HEK293 (cell line): ENCODE measurements around the gene TRPM8.

Experiments
- CTCF ChIA-PET: fragments of 350-600 bp; formaldehyde crosslinking; extraction: SDS; loops from one replicate; lab custom pipeline; 2021; ENCODE audit warnings: antibody characterized with exemption; lab: Yijun Ruan, JAX
- POLR2A ChIA-PET: fragments of 300-600 bp; formaldehyde crosslinking; extraction: SDS; loops from one replicate; lab custom pipeline; 2020; ENCODE audit warnings: antibody characterized with exemption, inconsistent platforms; lab: Yijun Ruan, JAX
- H3K27ac ChIP-seq: fragments of 200-500 bp; sonication (Bioruptor generic); 2 replicates; pipeline ENCODE4 v1.5.1; 2014; ENCODE audit warnings: low read depth, low read length, control low read depth, inconsistent platforms; ENCODE audit errors: extremely low read depth
- H3K36me3 ChIP-seq, 2 experiments: fragments of 200-500 bp in 1 of 2; sonication (Bioruptor generic) in 1 of 2; 1 replicate in 1 of 2; 2 replicates in 1 of 2; pipeline ENCODE4 v1.5.1; 2014 to 2017; ENCODE audit warnings: inconsistent platforms in 2 of 2, low read length in 2 of 2; ENCODE audit not compliant: control insufficient read depth in 2 of 2, insufficient read depth in 1 of 2
- H3K4me1 ChIP-seq: fragments of 200-500 bp; sonication (Bioruptor generic); 2 replicates; pipeline ENCODE4 v1.5.1; 2014; ENCODE audit warnings: mild to moderate bottlenecking, low read length, inconsistent platforms; ENCODE audit not compliant: control insufficient read depth, insufficient read depth
- H3K4me3 ChIP-seq: 2 replicates; pipeline ENCODE4 v1.5.1; 2011; ENCODE audit warnings: low read depth, mild to moderate bottlenecking, control low read depth, low read length, moderate library complexity
- H3K9me3 ChIP-seq: fragments of 200-500 bp; sonication (Bioruptor generic); 2 replicates; pipeline ENCODE4 v1.5.1; 2014; ENCODE audit warnings: low read depth, low read length, inconsistent platforms; ENCODE audit not compliant: control insufficient read depth, insufficient read depth
- HOXC10 ChIP-seq: sonication (generic); formaldehyde crosslinking; IDR thresholded peaks from 2 replicates; pipeline ENCODE4 v1.8.1; 2023; ENCODE audit warnings: mild to moderate bottlenecking, missing genetic modification reagents
- KLF16 ChIP-seq: fragments of 450-650 bp; formaldehyde crosslinking; IDR thresholded peaks from 2 replicates; pipeline ENCODE4 v1.5.1; 2017; ENCODE audit warnings: missing biosample characterization, missing genetic modification characterization
- KLF8 ChIP-seq: fragments of 450-650 bp; formaldehyde crosslinking; IDR thresholded peaks from 2 replicates; pipeline ENCODE4 v1.5.1; 2016; ENCODE audit warnings: missing biosample characterization, missing genetic modification characterization
- KLF9 ChIP-seq: fragments of 450-650 bp; formaldehyde crosslinking; IDR thresholded peaks from 2 replicates; pipeline ENCODE4 v1.5.1; 2016; ENCODE audit warnings: missing biosample characterization, missing genetic modification characterization, low read depth
- SETDB1 ChIP-seq: IDR thresholded peaks from one replicate; pipeline ENCODE4 v1.6.1; 2017; ENCODE audit warnings: mild to moderate bottlenecking, low read length, moderate library complexity, mixed read lengths; ENCODE audit not compliant: insufficient read length
- YY2 ChIP-seq: fragments of 450-650 bp; formaldehyde crosslinking; IDR thresholded peaks from 2 replicates; pipeline ENCODE4 v1.5.1; 2016; ENCODE audit warnings: missing biosample characterization, missing genetic modification characterization
- ZNF140 ChIP-seq: fragments of 450-650 bp; formaldehyde crosslinking; IDR thresholded peaks from 2 replicates; pipeline ENCODE4 v1.5.1; 2016; ENCODE audit warnings: missing biosample characterization, missing genetic modification characterization
- ZNF157 ChIP-seq: fragments of 450-650 bp; formaldehyde crosslinking; IDR thresholded peaks from 2 replicates; pipeline ENCODE4 v1.5.1; 2016; ENCODE audit warnings: missing biosample characterization, missing genetic modification characterization
- ZNF404 ChIP-seq: fragments of 450-650 bp; formaldehyde crosslinking; IDR thresholded peaks from 2 replicates; pipeline ENCODE4 v1.5.1; 2017; ENCODE audit warnings: missing biosample characterization, missing genetic modification characterization
- ZNF473 ChIP-seq: fragments of 450-650 bp; formaldehyde crosslinking; IDR thresholded peaks from 2 replicates; pipeline ENCODE4 v1.5.1; 2017; ENCODE audit warnings: missing biosample characterization, missing genetic modification characterization
- ZNF501 ChIP-seq: fragments of 450-650 bp; formaldehyde crosslinking; IDR thresholded peaks from 2 replicates; pipeline ENCODE4 v1.5.1; 2016; ENCODE audit warnings: missing biosample characterization, missing genetic modification characterization
- ZNF544 ChIP-seq: fragments of 450-650 bp; formaldehyde crosslinking; IDR thresholded peaks from 2 replicates; pipeline ENCODE4 v1.5.0; 2017; ENCODE audit warnings: missing biosample characterization, missing genetic modification characterization
- ZNF571 ChIP-seq: fragments of 450-650 bp; formaldehyde crosslinking; IDR thresholded peaks from 2 replicates; pipeline ENCODE4 v1.5.0; 2017; ENCODE audit warnings: missing biosample characterization, missing genetic modification characterization
- ZNF600 ChIP-seq: fragments of 450-650 bp; formaldehyde crosslinking; IDR thresholded peaks from 2 replicates; pipeline ENCODE4 v1.5.1; 2016; ENCODE audit warnings: missing biosample characterization, missing genetic modification characterization
- ZNF626 ChIP-seq: fragments of 450-650 bp; sonication (Bioruptor Pico); formaldehyde crosslinking; IDR thresholded peaks from 2 replicates; pipeline ENCODE4 v1.5.1; 2018; ENCODE audit warnings: missing biosample characterization, missing genetic modification characterization, inconsistent platforms
- ZNF658 ChIP-seq: fragments of 450-650 bp; formaldehyde crosslinking; IDR thresholded peaks from 2 replicates; pipeline ENCODE4; 2016; ENCODE audit warnings: missing biosample characterization, missing genetic modification characterization
- ZNF677 ChIP-seq: fragments of 450-650 bp; IDR thresholded peaks from 2 replicates; pipeline ENCODE4 v1.5.0; 2018; ENCODE audit warnings: missing biosample characterization, mild to moderate bottlenecking, missing genetic modification characterization, moderate library complexity
- ZNF843 ChIP-seq: fragments of 450-650 bp; formaldehyde crosslinking; IDR thresholded peaks from 2 replicates; pipeline ENCODE4 v1.5.1; 2016; ENCODE audit warnings: missing biosample characterization, missing genetic modification characterization
- TF ChIP-seq, protein P1 (sequence below): fragments of 450-650 bp; formaldehyde crosslinking; IDR thresholded peaks from 2 replicates; pipeline ENCODE4; 2016; ENCODE audit warnings: missing biosample characterization, missing genetic modification characterization
- TF ChIP-seq, protein P2 (sequence below): fragments of 450-650 bp; formaldehyde crosslinking; IDR thresholded peaks from 2 replicates; pipeline ENCODE4 v1.5.1; 2017; ENCODE audit warnings: missing biosample characterization, missing genetic modification characterization
- TF ChIP-seq, protein P3 (sequence below): fragments of 450-650 bp; formaldehyde crosslinking; IDR thresholded peaks from 2 replicates; pipeline ENCODE4 v1.5.1; 2016; ENCODE audit warnings: missing biosample characterization, missing genetic modification characterization
- TF ChIP-seq, protein P4 (sequence below): fragments of 450-650 bp; formaldehyde crosslinking; IDR thresholded peaks from 2 replicates; pipeline ENCODE4 v1.5.1; 2017; ENCODE audit warnings: missing biosample characterization, missing genetic modification characterization

TRPM8 gene

DNA sequence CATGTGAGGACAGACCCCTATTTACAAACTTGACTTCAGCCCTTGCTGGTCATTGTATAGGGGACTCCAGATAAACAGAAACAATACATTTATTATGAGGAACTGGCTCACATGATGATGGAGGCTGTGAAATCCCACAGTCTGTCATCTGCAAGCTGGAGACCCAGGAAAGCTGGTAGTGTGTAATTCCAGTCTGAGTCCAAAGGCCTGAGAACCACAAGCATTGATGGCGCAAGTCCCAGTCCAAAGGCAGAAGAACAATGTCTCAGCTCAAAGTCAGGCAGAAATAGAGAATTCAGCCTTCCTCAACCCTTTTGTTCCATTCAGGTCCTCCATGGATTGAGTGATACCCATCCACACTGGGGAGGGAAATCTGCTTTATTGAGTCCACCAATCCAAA, 105.3 kb downstream of the TRPM8 start:
- no peak overlapping the region for H3K4me3 ChIP-seq
- no peak for TF ChIP-seq KLF8 (tag by site-specific recombination)
- TF ChIP-seq ZNF501 (tag by site-specific recombination), result no peak
- no peak for TF ChIP-seq ZNF157
- TF ChIP-seq HOXC10 (CRISPR knock-in tag), result no peak
- TF ChIP-seq ZNF544 (tag by site-specific recombination), result no peak
- TF ChIP-seq ZNF473, result no peak
- TF ChIP-seq, protein P1, sequence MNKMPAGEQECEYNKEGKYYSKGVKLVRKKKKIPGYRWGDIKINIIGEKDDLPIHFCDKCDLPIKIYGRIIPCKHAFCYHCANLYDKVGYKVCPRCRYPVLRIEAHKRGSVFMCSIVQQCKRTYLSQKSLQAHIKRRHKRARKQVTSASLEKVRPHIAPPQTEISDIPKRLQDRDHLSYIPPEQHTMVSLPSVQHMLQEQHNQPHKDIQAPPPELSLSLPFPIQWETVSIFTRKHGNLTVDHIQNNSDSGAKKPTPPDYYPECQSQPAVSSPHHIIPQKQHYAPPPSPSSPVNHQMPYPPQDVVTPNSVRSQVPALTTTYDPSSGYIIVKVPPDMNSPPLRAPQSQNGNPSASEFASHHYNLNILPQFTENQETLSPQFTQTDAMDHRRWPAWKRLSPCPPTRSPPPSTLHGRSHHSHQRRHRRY (tag by site-specific recombination), result no peak
- TF ChIP-seq ZNF140 (tag by site-specific recombination), result no peak
- TF ChIP-seq ZNF626, result no peak
- no peak for TF ChIP-seq ZNF404 (tag by site-specific recombination)
- TF ChIP-seq, protein P2, sequence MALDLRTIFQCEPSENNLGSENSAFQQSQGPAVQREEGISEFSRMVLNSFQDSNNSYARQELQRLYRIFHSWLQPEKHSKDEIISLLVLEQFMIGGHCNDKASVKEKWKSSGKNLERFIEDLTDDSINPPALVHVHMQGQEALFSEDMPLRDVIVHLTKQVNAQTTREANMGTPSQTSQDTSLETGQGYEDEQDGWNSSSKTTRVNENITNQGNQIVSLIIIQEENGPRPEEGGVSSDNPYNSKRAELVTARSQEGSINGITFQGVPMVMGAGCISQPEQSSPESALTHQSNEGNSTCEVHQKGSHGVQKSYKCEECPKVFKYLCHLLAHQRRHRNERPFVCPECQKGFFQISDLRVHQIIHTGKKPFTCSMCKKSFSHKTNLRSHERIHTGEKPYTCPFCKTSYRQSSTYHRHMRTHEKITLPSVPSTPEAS (tag by site-specific recombination), result no peak
- TF ChIP-seq ZNF677 (tag by site-specific recombination), result no peak
- no peak for TF ChIP-seq ZNF571
- TF ChIP-seq, protein P3, sequence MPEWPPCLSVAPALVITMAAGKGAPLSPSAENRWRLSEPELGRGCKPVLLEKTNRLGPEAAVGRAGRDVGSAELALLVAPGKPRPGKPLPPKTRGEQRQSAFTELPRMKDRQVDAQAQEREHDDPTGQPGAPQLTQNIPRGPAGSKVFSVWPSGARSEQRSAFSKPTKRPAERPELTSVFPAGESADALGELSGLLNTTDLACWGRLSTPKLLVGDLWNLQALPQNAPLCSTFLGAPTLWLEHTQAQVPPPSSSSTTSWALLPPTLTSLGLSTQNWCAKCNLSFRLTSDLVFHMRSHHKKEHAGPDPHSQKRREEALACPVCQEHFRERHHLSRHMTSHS (tag by site-specific recombination), result no peak
- no peak for TF ChIP-seq ZNF658 (tag by site-specific recombination)
- TF ChIP-seq YY2 (tag by site-specific recombination), result no peak
- TF ChIP-seq ZNF843 (tag by site-specific recombination), result no peak
- no peak for TF ChIP-seq KLF16 (tag by site-specific recombination)
- no peak overlapping the region for H3K27ac ChIP-seq
- CTCF ChIA-PET, result interaction anchor here (0.6 kb wide), 1 partner anchor 267 kb away, joined by 3 read pairs; no protein-coding TSS in a partner anchor
- H3K36me3 ChIP-seq, result no peaks in the 10 kb centered on the region
- H3K4me1 ChIP-seq, result no peaks in the 10 kb centered on the region
- POLR2A ChIA-PET, result no interaction called here
- H3K9me3 ChIP-seq, result no peaks in the 10 kb centered on the region

DNA sequence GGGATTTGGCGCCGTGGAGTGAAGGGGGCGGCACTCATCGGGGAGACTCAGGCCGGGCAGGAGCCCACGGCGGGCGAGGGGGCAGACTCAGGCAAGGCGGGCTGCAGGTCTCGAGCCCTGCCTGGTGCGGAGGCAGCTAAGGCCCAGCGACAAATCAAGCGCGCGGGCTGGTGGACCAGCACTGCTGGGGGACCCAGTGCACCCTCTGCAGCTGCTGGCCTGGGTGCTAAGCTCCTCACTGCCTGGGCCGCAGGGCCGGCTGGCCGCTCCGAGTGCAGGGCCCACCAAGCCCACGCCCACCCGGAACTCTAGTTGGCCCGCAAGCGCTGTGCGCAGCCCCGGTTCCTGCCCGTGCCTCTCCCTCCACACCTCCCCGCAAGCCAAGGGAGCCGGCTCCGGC, 107.1 kb downstream of the TRPM8 start:
- TF ChIP-seq SETDB1, result no peak
- TF ChIP-seq KLF9 (tag by site-specific recombination), result no peak
- no peak overlapping the region for H3K4me3 ChIP-seq
- no peaks in the 10 kb centered on the region for H3K9me3 ChIP-seq
- no peak overlapping the region for H3K27ac ChIP-seq
- no peaks in the 10 kb centered on the region for H3K4me1 ChIP-seq
- no peaks in the 10 kb centered on the region for H3K36me3 ChIP-seq
- ChIA-PET POLR2A (no interaction called here), CTCF (no interaction called here)

DNA sequence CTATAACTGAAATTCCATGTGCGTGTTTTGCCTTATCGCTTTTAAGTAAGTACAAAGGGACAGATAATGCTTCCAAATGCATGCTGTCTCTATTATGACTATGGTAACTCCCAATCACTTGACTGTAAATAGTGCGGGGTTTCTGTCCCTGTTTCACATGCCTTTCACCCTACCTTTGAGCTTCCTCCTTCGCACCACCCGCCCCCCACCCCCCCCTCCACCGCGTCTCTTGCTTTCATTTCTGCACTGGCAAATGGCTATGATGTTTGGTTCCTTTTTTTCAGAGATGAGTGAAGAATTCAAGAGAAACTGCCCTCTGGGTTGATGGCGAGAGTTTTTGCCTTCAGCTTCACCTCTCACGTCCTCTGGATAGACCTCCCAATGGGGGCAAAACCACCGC, 108.3 kb downstream of the TRPM8 start:
- no peak for TF ChIP-seq ZNF600 (tag by site-specific recombination)
- TF ChIP-seq, protein P4, sequence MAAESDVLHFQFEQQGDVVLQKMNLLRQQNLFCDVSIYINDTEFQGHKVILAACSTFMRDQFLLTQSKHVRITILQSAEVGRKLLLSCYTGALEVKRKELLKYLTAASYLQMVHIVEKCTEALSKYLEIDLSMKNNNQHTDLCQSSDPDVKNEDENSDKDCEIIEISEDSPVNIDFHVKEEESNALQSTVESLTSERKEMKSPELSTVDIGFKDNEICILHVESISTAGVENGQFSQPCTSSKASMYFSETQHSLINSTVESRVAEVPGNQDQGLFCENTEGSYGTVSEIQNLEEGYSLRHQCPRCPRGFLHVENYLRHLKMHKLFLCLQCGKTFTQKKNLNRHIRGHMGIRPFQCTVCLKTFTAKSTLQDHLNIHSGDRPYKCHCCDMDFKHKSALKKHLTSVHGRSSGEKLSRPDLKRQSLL (tag by site-specific recombination), result no peak
- Histone ChIP-seq H3K27ac (no peak overlapping the region), H3K4me3 (no peak overlapping the region), H3K4me1 (no peaks in the 10 kb centered on the region), H3K9me3 (no peaks in the 10 kb centered on the region), H3K36me3 (no peaks in the 10 kb centered on the region)
- CTCF ChIA-PET, result no interaction called here
- POLR2A ChIA-PET, result no interaction called here
